Heart left ventricle (tissue), 13 donors: ENCODE data around the gene PDE7B.

Experiments
- CTCF ChIP-seq, 12 donors: fragments of 200-600 bp; sonication (generic) in 4 of 12; IDR thresholded peaks; one replicate each; pipeline versions ENCODE4 v1.5.0 to v1.8.0; 2018 to 2022; ENCODE audit warnings: antibody characterized with exemption in 12 of 12, mild to moderate bottlenecking in 5 of 12
- POLR2A ChIP-seq, 2 donors: fragments of 450-650 bp; IDR thresholded peaks; one replicate each; pipeline ENCODE4 v1.6.1; 2017; ENCODE audit warnings: antibody characterized with exemption in 2 of 2, mild to moderate bottlenecking in 2 of 2, moderate library complexity in 2 of 2
- donor health status: ischemic (EF 13 %, LVEDD 7.1; RV severe dilation, severe dysfunction).
- donor health status: DM: no; HTN: yes; CAD: no.
- donor health status: DM: no; HTN: no; CAD: no.
- donor health status: ischemic (EF 25% LVEDD 6.9; RV normal size, moderate dysfunction).
- donor health status: ischemic (EF 25% LVEDD 5.7; RV mildly dilated, moderate dysfunction).
- donor health status: ischemic (EF 35%, LVEDD 5.7; RV mildly dilated, moderate dysfunction).
- donor health status: nonischemic (EF 11% LVEDD 7.7; RV severe dilation, severe dysfunction).
- donor health status: DM: yes; HTN: yes; CAD: no.
- donor health status: PGD.
- donor health status: ischemic (EF 29% LVEDD 5.4; RV normal size, mild dysfunction).
- donor health status: nonischemic (EF 23%, LVEDD 6.1; RV moderate dilation, normal function).

GRCh38 chr6:135987226-135987625 lies 135.7 kb downstream of the PDE7B start:
- no peak for TF ChIP-seq CTCF (IDR thresholded peaks at IDR 0.05)
- no peak for TF ChIP-seq POLR2A (IDR thresholded peaks at IDR 0.05)
